Loucy (cell line): ENCODE measurements around the gene SMG7.

Experiments
- CTCF ChIP-seq: fragments of 200-600 bp; sonication (generic); conservative IDR thresholded peaks from 2 replicates; pipeline ENCODE4 v1.5.1; 2014; ENCODE audit warnings: mild to moderate bottlenecking, antibody characterized with exemption, low read length
- EZH2phosphoT487 ChIP-seq: fragments of 200-600 bp; IDR thresholded peaks from 2 replicates; pipeline ENCODE4 v1.6.1; 2018; ENCODE audit warnings: antibody characterized with exemption, mild to moderate bottlenecking, moderate library complexity, borderline replicate concordance

- no peak for TF ChIP-seq CTCF
- no peak for TF ChIP-seq EZH2phosphoT487
Measured at GRCh38 chr1:183570451-183570850, 98.2 kb downstream of the SMG7 start.
